WTC11 (cell line): ENCODE data around the gene GSTM2.

ENCODE experiments used
- CREB1 ChIP-seq: sonication (generic); formaldehyde crosslinking; IDR thresholded peaks from 2 replicates; pipeline ENCODE4 v1.8.0; 2023; ENCODE audit warnings: mild to moderate bottlenecking, missing genetic modification reagents
- CREM ChIP-seq: sonication (generic); formaldehyde crosslinking; IDR thresholded peaks from 2 replicates; pipeline ENCODE4 v1.8.1; 2022; ENCODE audit warnings: mild to moderate bottlenecking, missing genetic modification reagents, moderate library complexity
- ELF4 ChIP-seq: sonication (generic); formaldehyde crosslinking; IDR thresholded peaks from 2 replicates; pipeline ENCODE4 v1.8.1; 2022; ENCODE audit warnings: low read depth, mild to moderate bottlenecking, moderate library complexity, missing genetic modification reagents
- ESRRA ChIP-seq: sonication (generic); formaldehyde crosslinking; IDR thresholded peaks from 2 replicates; pipeline ENCODE4 v1.8.1; 2022; ENCODE audit warnings: mild to moderate bottlenecking, missing genetic modification reagents, borderline replicate concordance
- IRF2 ChIP-seq: sonication (generic); formaldehyde crosslinking; IDR thresholded peaks from 2 replicates; pipeline ENCODE4 v1.8.0; 2022; ENCODE audit warnings: low read depth, missing genetic modification reagents, borderline replicate concordance
- NR2C2 ChIP-seq: sonication (generic); formaldehyde crosslinking; IDR thresholded peaks from 2 replicates; pipeline ENCODE4 v1.8.0; 2022; ENCODE audit warnings: mild to moderate bottlenecking, missing genetic modification reagents
- SMAD4 ChIP-seq: sonication (generic); formaldehyde crosslinking; IDR thresholded peaks from 2 replicates; pipeline ENCODE4 v1.8.0; 2022; ENCODE audit warnings: mild to moderate bottlenecking, missing genetic modification reagents
- TF ChIP-seq, protein P1 (sequence below): sonication (generic); formaldehyde crosslinking; IDR thresholded peaks from 2 replicates; pipeline ENCODE4 v1.8.0; 2023; ENCODE audit warnings: mild to moderate bottlenecking, missing genetic modification reagents
- TF ChIP-seq, protein P2 (sequence below): sonication (generic); formaldehyde crosslinking; IDR thresholded peaks from 2 replicates; pipeline ENCODE4 v1.8.1; 2022; ENCODE audit warnings: mild to moderate bottlenecking, missing genetic modification reagents, moderate library complexity, borderline replicate concordance
- TF ChIP-seq, protein P3 (sequence below): sonication (generic); formaldehyde crosslinking; IDR thresholded peaks from 2 replicates; pipeline ENCODE4 v1.8.1; 2023; ENCODE audit warnings: mild to moderate bottlenecking, missing genetic modification reagents, moderate library complexity
- TF ChIP-seq, protein P4 (sequence below): fragments of 200-600 bp; IDR thresholded peaks from 2 replicates; pipeline ENCODE4 v1.8.0; 2022; ENCODE audit warnings: antibody characterized with exemption
- TF ChIP-seq, protein P5 (sequence below): sonication (generic); formaldehyde crosslinking; IDR thresholded peaks from 2 replicates; pipeline ENCODE4 v1.8.1; 2022; ENCODE audit warnings: low read depth, mild to moderate bottlenecking, moderate library complexity, missing genetic modification reagents, borderline replicate concordance
- TF ChIP-seq, protein P6 (sequence below): sonication (generic); formaldehyde crosslinking; IDR thresholded peaks from 2 replicates; pipeline ENCODE4 v1.8.0; 2022; ENCODE audit warnings: missing genetic modification reagents

DNA sequence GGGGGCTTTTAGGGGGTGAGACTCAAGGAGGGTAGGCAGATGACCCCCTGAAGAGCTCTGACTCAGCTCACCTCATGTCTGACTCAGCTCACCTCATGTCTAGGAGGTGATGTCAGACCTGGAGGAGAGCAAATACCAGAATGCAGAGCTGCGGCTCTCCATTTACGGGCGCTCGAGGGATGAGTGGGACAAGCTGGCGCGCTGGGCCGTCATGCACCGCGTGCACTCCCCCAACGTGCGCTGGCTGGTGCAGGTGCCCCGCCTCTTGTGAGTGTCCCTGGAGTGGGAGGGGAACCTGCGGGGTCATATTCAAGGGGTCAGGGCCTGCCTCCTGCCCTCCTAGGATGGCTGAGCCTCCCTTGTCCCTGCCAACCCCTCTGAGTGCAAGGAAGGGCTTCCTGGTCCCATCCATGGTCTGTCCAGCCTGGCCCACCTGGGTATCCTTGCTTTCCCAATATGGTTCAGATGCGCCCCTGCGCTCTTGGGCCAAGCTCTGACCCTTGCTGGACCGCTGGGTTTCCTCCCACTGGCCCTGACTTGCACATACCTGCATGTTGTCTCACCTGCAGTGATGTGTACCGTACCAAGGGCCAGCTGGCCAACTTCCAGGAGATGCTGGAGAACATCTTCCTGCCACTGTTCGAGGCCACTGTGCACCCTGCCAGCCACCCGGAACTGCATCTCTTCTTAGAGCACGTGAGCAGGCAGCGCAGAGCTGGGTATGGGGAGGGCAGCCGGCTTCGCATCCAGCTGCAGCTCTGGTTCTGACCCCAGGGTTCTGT is 39.1 kb upstream of the GSTM2 start:
- TF ChIP-seq ELF4 (CRISPR knock-in tag) (no peak), CREB1 (no peak), NR2C2 (no peak), SMAD4 (CRISPR knock-in tag) (no peak), CREM (CRISPR knock-in tag) (no peak), ESRRA (CRISPR knock-in tag) (no peak), IRF2 (CRISPR knock-in tag) (no peak)
- TF ChIP-seq, protein P1, sequence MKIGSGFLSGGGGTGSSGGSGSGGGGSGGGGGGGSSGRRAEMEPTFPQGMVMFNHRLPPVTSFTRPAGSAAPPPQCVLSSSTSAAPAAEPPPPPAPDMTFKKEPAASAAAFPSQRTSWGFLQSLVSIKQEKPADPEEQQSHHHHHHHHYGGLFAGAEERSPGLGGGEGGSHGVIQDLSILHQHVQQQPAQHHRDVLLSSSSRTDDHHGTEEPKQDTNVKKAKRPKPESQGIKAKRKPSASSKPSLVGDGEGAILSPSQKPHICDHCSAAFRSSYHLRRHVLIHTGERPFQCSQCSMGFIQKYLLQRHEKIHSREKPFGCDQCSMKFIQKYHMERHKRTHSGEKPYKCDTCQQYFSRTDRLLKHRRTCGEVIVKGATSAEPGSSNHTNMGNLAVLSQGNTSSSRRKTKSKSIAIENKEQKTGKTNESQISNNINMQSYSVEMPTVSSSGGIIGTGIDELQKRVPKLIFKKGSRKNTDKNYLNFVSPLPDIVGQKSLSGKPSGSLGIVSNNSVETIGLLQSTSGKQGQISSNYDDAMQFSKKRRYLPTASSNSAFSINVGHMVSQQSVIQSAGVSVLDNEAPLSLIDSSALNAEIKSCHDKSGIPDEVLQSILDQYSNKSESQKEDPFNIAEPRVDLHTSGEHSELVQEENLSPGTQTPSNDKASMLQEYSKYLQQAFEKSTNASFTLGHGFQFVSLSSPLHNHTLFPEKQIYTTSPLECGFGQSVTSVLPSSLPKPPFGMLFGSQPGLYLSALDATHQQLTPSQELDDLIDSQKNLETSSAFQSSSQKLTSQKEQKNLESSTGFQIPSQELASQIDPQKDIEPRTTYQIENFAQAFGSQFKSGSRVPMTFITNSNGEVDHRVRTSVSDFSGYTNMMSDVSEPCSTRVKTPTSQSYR (CRISPR knock-in tag) = no peak
- TF ChIP-seq, protein P2, sequence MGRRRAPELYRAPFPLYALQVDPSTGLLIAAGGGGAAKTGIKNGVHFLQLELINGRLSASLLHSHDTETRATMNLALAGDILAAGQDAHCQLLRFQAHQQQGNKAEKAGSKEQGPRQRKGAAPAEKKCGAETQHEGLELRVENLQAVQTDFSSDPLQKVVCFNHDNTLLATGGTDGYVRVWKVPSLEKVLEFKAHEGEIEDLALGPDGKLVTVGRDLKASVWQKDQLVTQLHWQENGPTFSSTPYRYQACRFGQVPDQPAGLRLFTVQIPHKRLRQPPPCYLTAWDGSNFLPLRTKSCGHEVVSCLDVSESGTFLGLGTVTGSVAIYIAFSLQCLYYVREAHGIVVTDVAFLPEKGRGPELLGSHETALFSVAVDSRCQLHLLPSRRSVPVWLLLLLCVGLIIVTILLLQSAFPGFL = no peak
- TF ChIP-seq, protein P3, sequence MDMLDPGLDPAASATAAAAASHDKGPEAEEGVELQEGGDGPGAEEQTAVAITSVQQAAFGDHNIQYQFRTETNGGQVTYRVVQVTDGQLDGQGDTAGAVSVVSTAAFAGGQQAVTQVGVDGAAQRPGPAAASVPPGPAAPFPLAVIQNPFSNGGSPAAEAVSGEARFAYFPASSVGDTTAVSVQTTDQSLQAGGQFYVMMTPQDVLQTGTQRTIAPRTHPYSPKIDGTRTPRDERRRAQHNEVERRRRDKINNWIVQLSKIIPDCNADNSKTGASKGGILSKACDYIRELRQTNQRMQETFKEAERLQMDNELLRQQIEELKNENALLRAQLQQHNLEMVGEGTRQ (CRISPR knock-in tag) = no peak
- TF ChIP-seq, protein P4, sequence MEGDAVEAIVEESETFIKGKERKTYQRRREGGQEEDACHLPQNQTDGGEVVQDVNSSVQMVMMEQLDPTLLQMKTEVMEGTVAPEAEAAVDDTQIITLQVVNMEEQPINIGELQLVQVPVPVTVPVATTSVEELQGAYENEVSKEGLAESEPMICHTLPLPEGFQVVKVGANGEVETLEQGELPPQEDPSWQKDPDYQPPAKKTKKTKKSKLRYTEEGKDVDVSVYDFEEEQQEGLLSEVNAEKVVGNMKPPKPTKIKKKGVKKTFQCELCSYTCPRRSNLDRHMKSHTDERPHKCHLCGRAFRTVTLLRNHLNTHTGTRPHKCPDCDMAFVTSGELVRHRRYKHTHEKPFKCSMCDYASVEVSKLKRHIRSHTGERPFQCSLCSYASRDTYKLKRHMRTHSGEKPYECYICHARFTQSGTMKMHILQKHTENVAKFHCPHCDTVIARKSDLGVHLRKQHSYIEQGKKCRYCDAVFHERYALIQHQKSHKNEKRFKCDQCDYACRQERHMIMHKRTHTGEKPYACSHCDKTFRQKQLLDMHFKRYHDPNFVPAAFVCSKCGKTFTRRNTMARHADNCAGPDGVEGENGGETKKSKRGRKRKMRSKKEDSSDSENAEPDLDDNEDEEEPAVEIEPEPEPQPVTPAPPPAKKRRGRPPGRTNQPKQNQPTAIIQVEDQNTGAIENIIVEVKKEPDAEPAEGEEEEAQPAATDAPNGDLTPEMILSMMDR = no peak
- TF ChIP-seq, protein P5, sequence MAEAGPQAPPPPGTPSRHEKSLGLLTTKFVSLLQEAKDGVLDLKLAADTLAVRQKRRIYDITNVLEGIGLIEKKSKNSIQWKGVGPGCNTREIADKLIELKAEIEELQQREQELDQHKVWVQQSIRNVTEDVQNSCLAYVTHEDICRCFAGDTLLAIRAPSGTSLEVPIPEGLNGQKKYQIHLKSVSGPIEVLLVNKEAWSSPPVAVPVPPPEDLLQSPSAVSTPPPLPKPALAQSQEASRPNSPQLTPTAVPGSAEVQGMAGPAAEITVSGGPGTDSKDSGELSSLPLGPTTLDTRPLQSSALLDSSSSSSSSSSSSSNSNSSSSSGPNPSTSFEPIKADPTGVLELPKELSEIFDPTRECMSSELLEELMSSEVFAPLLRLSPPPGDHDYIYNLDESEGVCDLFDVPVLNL (CRISPR knock-in tag) = no peak
- TF ChIP-seq, protein P6, sequence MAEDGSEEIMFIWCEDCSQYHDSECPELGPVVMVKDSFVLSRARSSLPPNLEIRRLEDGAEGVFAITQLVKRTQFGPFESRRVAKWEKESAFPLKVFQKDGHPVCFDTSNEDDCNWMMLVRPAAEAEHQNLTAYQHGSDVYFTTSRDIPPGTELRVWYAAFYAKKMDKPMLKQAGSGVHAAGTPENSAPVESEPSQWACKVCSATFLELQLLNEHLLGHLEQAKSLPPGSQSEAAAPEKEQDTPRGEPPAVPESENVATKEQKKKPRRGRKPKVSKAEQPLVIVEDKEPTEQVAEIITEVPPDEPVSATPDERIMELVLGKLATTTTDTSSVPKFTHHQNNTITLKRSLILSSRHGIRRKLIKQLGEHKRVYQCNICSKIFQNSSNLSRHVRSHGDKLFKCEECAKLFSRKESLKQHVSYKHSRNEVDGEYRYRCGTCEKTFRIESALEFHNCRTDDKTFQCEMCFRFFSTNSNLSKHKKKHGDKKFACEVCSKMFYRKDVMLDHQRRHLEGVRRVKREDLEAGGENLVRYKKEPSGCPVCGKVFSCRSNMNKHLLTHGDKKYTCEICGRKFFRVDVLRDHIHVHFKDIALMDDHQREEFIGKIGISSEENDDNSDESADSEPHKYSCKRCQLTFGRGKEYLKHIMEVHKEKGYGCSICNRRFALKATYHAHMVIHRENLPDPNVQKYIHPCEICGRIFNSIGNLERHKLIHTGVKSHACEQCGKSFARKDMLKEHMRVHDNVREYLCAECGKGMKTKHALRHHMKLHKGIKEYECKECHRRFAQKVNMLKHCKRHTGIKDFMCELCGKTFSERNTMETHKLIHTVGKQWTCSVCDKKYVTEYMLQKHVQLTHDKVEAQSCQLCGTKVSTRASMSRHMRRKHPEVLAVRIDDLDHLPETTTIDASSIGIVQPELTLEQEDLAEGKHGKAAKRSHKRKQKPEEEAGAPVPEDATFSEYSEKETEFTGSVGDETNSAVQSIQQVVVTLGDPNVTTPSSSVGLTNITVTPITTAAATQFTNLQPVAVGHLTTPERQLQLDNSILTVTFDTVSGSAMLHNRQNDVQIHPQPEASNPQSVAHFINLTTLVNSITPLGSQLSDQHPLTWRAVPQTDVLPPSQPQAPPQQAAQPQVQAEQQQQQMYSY (CRISPR knock-in tag) = no peak
